GM23338 (cell line): ENCODE data around the gene ANKRD40. TPM values are rescaled to one million over a fixed set of nuclear protein-coding genes. Genes with fewer than 3 reads are reported as not detected.

Experiments used
- ATAC-seq: fragments of 200-7000 bp; cut with Tn5 transposase; 3 replicates; pipeline ENCODE4 v1.9.1; 2020
- DNase-seq: peaks from one replicate; pipeline ENCODE4 v3.0.0-alpha.2; 2015; ENCODE audit warnings: low spot score
- H2AFZ ChIP-seq: fragments of 200-600 bp; sonication (generic); 2 replicates; pipeline ENCODE4 v1.8.0; 2016; ENCODE audit warnings: antibody characterized with exemption, mild to moderate bottlenecking, moderate library complexity
- H3F3A ChIP-seq: fragments of 200-600 bp; sonication (generic); replicated peaks from 2 replicates; pipeline ENCODE4 v1.8.0; 2017; ENCODE audit warnings: antibody characterized with exemption, mixed run types, low read depth
- H3K27ac ChIP-seq: fragments of 200-600 bp; sonication (generic); 2 replicates; pipeline ENCODE4 v1.6.1; 2016; ENCODE audit warnings: low read depth
- H3K27me3 ChIP-seq: fragments of 200-600 bp; sonication (generic); 2 replicates; pipeline ENCODE4 v1.8.0; 2016; ENCODE audit warnings: mild to moderate bottlenecking, mixed run types, moderate library complexity; ENCODE audit not compliant: insufficient read depth
- H3K36me3 ChIP-seq: fragments of 200-600 bp; sonication (generic); 2 replicates; pipeline ENCODE4 v1.8.0; 2016; ENCODE audit warnings: mild to moderate bottlenecking; ENCODE audit not compliant: insufficient read depth
- H3K4me1 ChIP-seq: fragments of 200-600 bp; sonication (generic); 2 replicates; pipeline ENCODE4 v1.8.0; 2016; ENCODE audit warnings: mild to moderate bottlenecking, moderate library complexity; ENCODE audit not compliant: insufficient read depth
- H3K4me2 ChIP-seq: fragments of 200-600 bp; sonication (generic); 2 replicates; pipeline ENCODE4 v1.7.1; 2017; ENCODE audit warnings: mixed run types
- H3K4me3 ChIP-seq: fragments of 200-600 bp; sonication (generic); 2 replicates; pipeline ENCODE4 v1.6.1; 2016; ENCODE audit warnings: mixed run types
- H3K79me2 ChIP-seq: fragments of 200-600 bp; sonication (generic); replicated peaks from 2 replicates; pipeline ENCODE4 v1.8.0; 2017; ENCODE audit warnings: mild to moderate bottlenecking; ENCODE audit not compliant: insufficient read depth
- H3K9me2 ChIP-seq: fragments of 200-600 bp; sonication (generic); 2 replicates; pipeline ENCODE4 v1.8.0; 2017; ENCODE audit not compliant: insufficient read depth
- H4K20me1 ChIP-seq: fragments of 200-600 bp; sonication (generic); replicated peaks from 2 replicates; pipeline ENCODE4 v1.8.0; 2017; ENCODE audit warnings: mild to moderate bottlenecking; ENCODE audit not compliant: insufficient read depth
- H3K27ac Mint-ChIP-seq: 2 replicates; pipeline ENCODE4 v1.8.0; 2020; ENCODE audit warnings: inconsistent platforms, mild to moderate bottlenecking, moderate library complexity, mixed read lengths
- H3K27me3 Mint-ChIP-seq: 3 replicates; pipeline ENCODE4 v1.8.0; 2022; ENCODE audit warnings: low read depth, mild to moderate bottlenecking, moderate library complexity, mixed read lengths, inconsistent platforms; ENCODE audit not compliant: insufficient read depth, poor library complexity
- H3K36me3 Mint-ChIP-seq: 3 replicates; pipeline ENCODE4 v1.8.0; 2021; ENCODE audit warnings: low read depth, mild to moderate bottlenecking, inconsistent platforms, moderate library complexity, mixed read lengths
- H3K4me1 Mint-ChIP-seq: 3 replicates; pipeline ENCODE4 v1.8.0; 2020; ENCODE audit warnings: mild to moderate bottlenecking, inconsistent platforms, mixed read lengths
- H3K4me3 Mint-ChIP-seq: 3 replicates; pipeline ENCODE4 v1.8.0; 2021; ENCODE audit warnings: moderate library complexity, mild to moderate bottlenecking, inconsistent platforms, mixed read lengths
- H3K9me3 Mint-ChIP-seq: 3 replicates; pipeline ENCODE4 v1.8.0; 2020; ENCODE audit warnings: moderate library complexity, mild to moderate bottlenecking, inconsistent platforms, mixed read lengths
- CREB1 ChIP-seq: fragments of 250-450 bp; sonication (Bioruptor Pico); IDR thresholded peaks from 2 replicates; pipeline ENCODE4 v1.5.0; 2020; ENCODE audit warnings: low read depth, mild to moderate bottlenecking, moderate library complexity
- CTCF ChIP-seq, 2 experiments: fragments of 200-600 bp in 1 of 2; sonication (generic) in 1 of 2; conservative IDR thresholded peaks; 2 replicates each; pipeline versions ENCODE4 v1.5.1 to v1.6.1; 2016 to 2017; ENCODE audit warnings: antibody characterized with exemption in 2 of 2, low read depth in 2 of 2, mild to moderate bottlenecking in 2 of 2, moderate library complexity in 1 of 2
- ETS1 ChIP-seq: IDR thresholded peaks from 2 replicates; pipeline ENCODE4 v1.6.1; 2016; ENCODE audit warnings: antibody characterized with exemption
- EZH2 ChIP-seq: fragments of 200-600 bp; sonication (generic); IDR thresholded peaks from one replicate; pipeline ENCODE4 v1.8.0; 2017; ENCODE audit warnings: antibody characterized with exemption, mild to moderate bottlenecking, low read depth; ENCODE audit not compliant: unreplicated experiment
- EZH2phosphoT487 ChIP-seq: fragments of 200-600 bp; sonication (generic); IDR thresholded peaks from one replicate; pipeline ENCODE4 v1.8.1; 2018; ENCODE audit warnings: antibody characterized with exemption; ENCODE audit not compliant: unreplicated experiment
- JUNB ChIP-seq: IDR thresholded peaks from one replicate; pipeline ENCODE4 v1.6.1; 2016; ENCODE audit warnings: antibody characterized with exemption; ENCODE audit not compliant: unreplicated experiment
- NANOG ChIP-seq: IDR thresholded peaks from 2 replicates; pipeline ENCODE4 v1.6.1; 2016; ENCODE audit warnings: antibody characterized with exemption, borderline replicate concordance
- POLR2AphosphoS5 ChIP-seq: IDR thresholded peaks from 2 replicates; pipeline ENCODE4 v1.6.1; 2016; ENCODE audit warnings: antibody characterized with exemption, low read depth
- REST ChIP-seq: IDR thresholded peaks from one replicate; pipeline ENCODE4 v1.6.1; 2018; ENCODE audit warnings: antibody characterized with exemption; ENCODE audit not compliant: unreplicated experiment
- STAT1 ChIP-seq: IDR thresholded peaks from one replicate; pipeline ENCODE4 v1.6.1; 2016; ENCODE audit warnings: antibody characterized with exemption; ENCODE audit not compliant: unreplicated experiment
- ZNF114 ChIP-seq: fragments of 250-450 bp; sonication (Bioruptor Pico); IDR thresholded peaks from 2 replicates; pipeline ENCODE4 v1.5.0; 2020; ENCODE audit warnings: mild to moderate bottlenecking, moderate library complexity
- ZNF331 ChIP-seq: fragments of 250-450 bp; sonication (Bioruptor Pico); IDR thresholded peaks from 2 replicates; pipeline ENCODE4 v1.5.0; 2020; ENCODE audit warnings: low read depth, mild to moderate bottlenecking, moderate library complexity
- ZNF462 ChIP-seq: fragments of 250-450 bp; sonication (Bioruptor Pico); IDR thresholded peaks from 2 replicates; pipeline ENCODE4 v1.5.0; 2020; ENCODE audit warnings: mild to moderate bottlenecking, moderate library complexity
- polyA plus RNA-seq: library from polyadenylated mRNA; unstranded; fragments of >200 nt; fragmentation: Nextera tagmentation; extraction: Ambion mirVana; gene quantifications from 2 replicates; pipeline ENCODE4 v1.2.1, GENCODE V29; 2016
- total RNA-seq: library from RNA; depleted of rRNA; stranded (reverse); fragments of >200 nt; shearing (Covaris generic); gene quantifications from 2 replicates; pipeline ENCODE4 v1.2.3, GENCODE V29; 2014

ANKRD40 gene
- total and polyA plus RNA-seq, 2 experiments from 2014 or later = 19.0 to 42.1 TPM

- Histone ChIP-seq H3K36me3 (peaks cover 38% of the 10 kb centered on the region), H3K4me2 (no peak overlapping the region), H3K4me1 (no peaks in the 10 kb centered on the region), H2AFZ (no peak overlapping the region), H3K4me3 (no peak overlapping the region), H3K27ac (no peak overlapping the region), H3K27me3 (no peaks in the 10 kb centered on the region), H4K20me1 (peaks cover 73% of the 10 kb centered on the region), H3F3A (no peaks in the 10 kb centered on the region), H3K79me2 (peaks cover 96% of the 10 kb centered on the region), H3K9me2 (no peaks in the 10 kb centered on the region)
- Mint-ChIP-seq H3K36me3 (peaks cover 56% of the 10 kb centered on the region), H3K27ac (no peak overlapping the region), H3K4me1 (no peaks in the 10 kb centered on the region), H3K4me3 (no peak overlapping the region), H3K9me3 (no peaks in the 10 kb centered on the region), H3K27me3 (no peaks in the 10 kb centered on the region)
- ATAC-seq (no peak), DNase-seq (no peak)
- TF ChIP-seq ZNF114 (CRISPR knock-in tag) (no peak), REST (no peak), ZNF331 (CRISPR knock-in tag) (no peak), ZNF462 (CRISPR knock-in tag) (no peak), EZH2 (no peak), ETS1 (no peak), CREB1 (CRISPR knock-in tag) (no peak), STAT1 (no peak), NANOG (no peak), POLR2AphosphoS5 (no peak), EZH2phosphoT487 (no peak), CTCF (conservative IDR thresholded peaks at IDR 0.05; ENCODE audit: low read depth in 2 of 2) (no peak), JUNB (no peak)
Measured at GRCh38 chr17:50737118-50737698, 29.5 kb upstream of the ANKRD40 start.
